ENCODE results near the gene TSNAX. TPM values are rescaled to one million over a fixed set of nuclear protein-coding genes. Genes with fewer than 3 reads are reported as not detected.
A peak's percentile ranks its signal among the peaks of the same experiment; 100 is the strongest.

TSNAX gene
- total and polyA plus RNA-seq, 9 of the 15 experiments (the other 6 are each of a cell fraction or from before 2014, with no cell fraction given), result 33.8 to 102 (median 61.2) TPM

DNA sequence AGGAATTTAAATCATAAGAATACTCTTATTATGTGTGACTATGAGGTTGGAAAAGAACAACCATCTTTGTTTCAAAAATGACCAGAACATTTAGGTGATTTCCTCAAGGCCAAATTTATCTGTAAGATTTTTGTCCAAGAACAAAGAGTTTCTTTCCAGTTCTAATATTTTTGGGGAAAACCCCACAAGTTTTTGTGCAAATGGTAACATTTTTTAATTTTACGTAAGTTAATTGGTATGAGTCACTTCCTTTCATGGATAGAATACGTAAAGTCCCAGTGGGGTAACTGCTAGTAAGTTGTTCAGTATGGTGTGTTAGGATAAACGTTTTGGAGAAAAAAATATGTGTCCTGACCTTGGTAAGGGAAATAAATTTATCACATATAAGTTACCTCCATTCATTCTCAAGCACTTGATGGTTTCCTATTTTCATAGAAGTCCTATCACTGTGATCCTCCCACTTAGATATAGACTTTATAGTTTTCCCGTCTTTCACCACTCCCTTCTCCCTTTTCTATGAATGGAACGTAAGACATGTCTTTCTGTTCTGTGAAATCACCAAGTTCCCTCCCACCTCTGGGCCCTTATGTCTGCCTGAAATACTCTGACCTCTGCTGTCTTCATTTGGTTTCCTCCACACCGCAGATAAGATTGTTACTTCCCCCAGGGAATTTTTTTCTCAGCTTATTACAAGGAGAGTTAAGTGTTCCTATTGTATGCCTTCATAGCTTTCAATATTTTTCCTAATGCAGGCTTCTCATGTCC is 34.9 kb upstream of the TSNAX start:
- no TSS peak for BruUV-seq (replicated peaks)
- H3K9me3 ChIP-seq (replicated peaks; ENCODE audit: control insufficient read depth, insufficient read depth, low read depth, low read length), result 0 out of 2 replicates have a peak, but pooled peaks cover 3% of the 10 kb centered on the region
- TF ChIP-seq, protein P1, sequence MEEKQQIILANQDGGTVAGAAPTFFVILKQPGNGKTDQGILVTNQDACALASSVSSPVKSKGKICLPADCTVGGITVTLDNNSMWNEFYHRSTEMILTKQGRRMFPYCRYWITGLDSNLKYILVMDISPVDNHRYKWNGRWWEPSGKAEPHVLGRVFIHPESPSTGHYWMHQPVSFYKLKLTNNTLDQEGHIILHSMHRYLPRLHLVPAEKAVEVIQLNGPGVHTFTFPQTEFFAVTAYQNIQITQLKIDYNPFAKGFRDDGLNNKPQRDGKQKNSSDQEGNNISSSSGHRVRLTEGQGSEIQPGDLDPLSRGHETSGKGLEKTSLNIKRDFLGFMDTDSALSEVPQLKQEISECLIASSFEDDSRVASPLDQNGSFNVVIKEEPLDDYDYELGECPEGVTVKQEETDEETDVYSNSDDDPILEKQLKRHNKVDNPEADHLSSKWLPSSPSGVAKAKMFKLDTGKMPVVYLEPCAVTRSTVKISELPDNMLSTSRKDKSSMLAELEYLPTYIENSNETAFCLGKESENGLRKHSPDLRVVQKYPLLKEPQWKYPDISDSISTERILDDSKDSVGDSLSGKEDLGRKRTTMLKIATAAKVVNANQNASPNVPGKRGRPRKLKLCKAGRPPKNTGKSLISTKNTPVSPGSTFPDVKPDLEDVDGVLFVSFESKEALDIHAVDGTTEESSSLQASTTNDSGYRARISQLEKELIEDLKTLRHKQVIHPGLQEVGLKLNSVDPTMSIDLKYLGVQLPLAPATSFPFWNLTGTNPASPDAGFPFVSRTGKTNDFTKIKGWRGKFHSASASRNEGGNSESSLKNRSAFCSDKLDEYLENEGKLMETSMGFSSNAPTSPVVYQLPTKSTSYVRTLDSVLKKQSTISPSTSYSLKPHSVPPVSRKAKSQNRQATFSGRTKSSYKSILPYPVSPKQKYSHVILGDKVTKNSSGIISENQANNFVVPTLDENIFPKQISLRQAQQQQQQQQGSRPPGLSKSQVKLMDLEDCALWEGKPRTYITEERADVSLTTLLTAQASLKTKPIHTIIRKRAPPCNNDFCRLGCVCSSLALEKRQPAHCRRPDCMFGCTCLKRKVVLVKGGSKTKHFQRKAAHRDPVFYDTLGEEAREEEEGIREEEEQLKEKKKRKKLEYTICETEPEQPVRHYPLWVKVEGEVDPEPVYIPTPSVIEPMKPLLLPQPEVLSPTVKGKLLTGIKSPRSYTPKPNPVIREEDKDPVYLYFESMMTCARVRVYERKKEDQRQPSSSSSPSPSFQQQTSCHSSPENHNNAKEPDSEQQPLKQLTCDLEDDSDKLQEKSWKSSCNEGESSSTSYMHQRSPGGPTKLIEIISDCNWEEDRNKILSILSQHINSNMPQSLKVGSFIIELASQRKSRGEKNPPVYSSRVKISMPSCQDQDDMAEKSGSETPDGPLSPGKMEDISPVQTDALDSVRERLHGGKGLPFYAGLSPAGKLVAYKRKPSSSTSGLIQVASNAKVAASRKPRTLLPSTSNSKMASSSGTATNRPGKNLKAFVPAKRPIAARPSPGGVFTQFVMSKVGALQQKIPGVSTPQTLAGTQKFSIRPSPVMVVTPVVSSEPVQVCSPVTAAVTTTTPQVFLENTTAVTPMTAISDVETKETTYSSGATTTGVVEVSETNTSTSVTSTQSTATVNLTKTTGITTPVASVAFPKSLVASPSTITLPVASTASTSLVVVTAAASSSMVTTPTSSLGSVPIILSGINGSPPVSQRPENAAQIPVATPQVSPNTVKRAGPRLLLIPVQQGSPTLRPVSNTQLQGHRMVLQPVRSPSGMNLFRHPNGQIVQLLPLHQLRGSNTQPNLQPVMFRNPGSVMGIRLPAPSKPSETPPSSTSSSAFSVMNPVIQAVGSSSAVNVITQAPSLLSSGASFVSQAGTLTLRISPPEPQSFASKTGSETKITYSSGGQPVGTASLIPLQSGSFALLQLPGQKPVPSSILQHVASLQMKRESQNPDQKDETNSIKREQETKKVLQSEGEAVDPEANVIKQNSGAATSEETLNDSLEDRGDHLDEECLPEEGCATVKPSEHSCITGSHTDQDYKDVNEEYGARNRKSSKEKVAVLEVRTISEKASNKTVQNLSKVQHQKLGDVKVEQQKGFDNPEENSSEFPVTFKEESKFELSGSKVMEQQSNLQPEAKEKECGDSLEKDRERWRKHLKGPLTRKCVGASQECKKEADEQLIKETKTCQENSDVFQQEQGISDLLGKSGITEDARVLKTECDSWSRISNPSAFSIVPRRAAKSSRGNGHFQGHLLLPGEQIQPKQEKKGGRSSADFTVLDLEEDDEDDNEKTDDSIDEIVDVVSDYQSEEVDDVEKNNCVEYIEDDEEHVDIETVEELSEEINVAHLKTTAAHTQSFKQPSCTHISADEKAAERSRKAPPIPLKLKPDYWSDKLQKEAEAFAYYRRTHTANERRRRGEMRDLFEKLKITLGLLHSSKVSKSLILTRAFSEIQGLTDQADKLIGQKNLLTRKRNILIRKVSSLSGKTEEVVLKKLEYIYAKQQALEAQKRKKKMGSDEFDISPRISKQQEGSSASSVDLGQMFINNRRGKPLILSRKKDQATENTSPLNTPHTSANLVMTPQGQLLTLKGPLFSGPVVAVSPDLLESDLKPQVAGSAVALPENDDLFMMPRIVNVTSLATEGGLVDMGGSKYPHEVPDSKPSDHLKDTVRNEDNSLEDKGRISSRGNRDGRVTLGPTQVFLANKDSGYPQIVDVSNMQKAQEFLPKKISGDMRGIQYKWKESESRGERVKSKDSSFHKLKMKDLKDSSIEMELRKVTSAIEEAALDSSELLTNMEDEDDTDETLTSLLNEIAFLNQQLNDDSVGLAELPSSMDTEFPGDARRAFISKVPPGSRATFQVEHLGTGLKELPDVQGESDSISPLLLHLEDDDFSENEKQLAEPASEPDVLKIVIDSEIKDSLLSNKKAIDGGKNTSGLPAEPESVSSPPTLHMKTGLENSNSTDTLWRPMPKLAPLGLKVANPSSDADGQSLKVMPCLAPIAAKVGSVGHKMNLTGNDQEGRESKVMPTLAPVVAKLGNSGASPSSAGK (IDR thresholded peaks at IDR 0.05), result 0 out of 2 replicates have a peak, but pooled peaks have one; percentile 15
- peak; percentile 89 for TF ChIP-seq PRDM10 (IDR thresholded peaks at IDR 0.05; ENCODE audit: partially characterized antibody)
- peak; percentile 28 to 64 for TF ChIP-seq RAD21 (CRISPR knock-in tag; conservative IDR thresholded peaks at IDR 0.05 in 1 of 2, IDR thresholded peaks at IDR 0.05 in 1 of 2)

More for the DNA sequence above, 34.9 kb upstream of the TSNAX start:
- peak in 2 of 4 experiments; percentile 37 to 68 for DNase-seq (ENCODE audit: extremely low read depth in 1 of 4, low spot score in 3 of 4)
- no peak for FAIRE-seq
- no peaks in the 10 kb centered on the region for H4K20me1 ChIP-seq (replicated peaks; ENCODE audit: control insufficient read depth, insufficient read depth, low read length)
- CTCF ChIA-PET (ENCODE audit: low intra/inter-chr PET ratio), result no interaction called here
- H3K4me3 ChIP-seq, result no peak overlapping the region
- no peaks in the 10 kb centered on the region for H3K9me1 ChIP-seq (ENCODE audit: control insufficient read depth, insufficient read depth, low read length)
- H3K9ac ChIP-seq (ENCODE audit: insufficient read depth in 1 of 2, low read depth in 2 of 2, low read length in 2 of 2), result no peak overlapping the region
- H2AFZ ChIP-seq (ENCODE audit: low read depth, low read length), result peak overlapping the region; percentile 80
- H3K4me1 ChIP-seq (replicated peaks in 1 of 2; ENCODE audit: control insufficient read depth in 2 of 2, insufficient read depth in 2 of 2, low read length in 2 of 2), result 0 out of 5 replicates have a peak, but pooled peaks cover 0 to 2% of the 10 kb centered on the region in 2 experiments
- no peaks in the 10 kb centered on the region for H3K79me2 ChIP-seq (ENCODE audit: control insufficient read depth, insufficient read depth, low read length)
- in situ Hi-C loops (cut with MboI) (no loop called here), intact Hi-C loops (cut with micrococcal nuclease) (loop anchor here (5.0 kb wide), 2 partner anchors 71 to 136 kb away; partner anchors contain the start of gene EGLN1)
- 15% methylated on average over 6 of the region's 6 CpGs for WGBS (ENCODE audit: insufficient coverage, low coverage, missing lambda C conversion rate)
- POLR2A ChIA-PET, result interaction anchor here (1.0 kb wide), 1 partner anchor 10 kb away, joined by 3 read pairs; no protein-coding TSS in a partner anchor
- 0 out of 2 replicates have a peak overlapping the region, but pooled peaks have one; percentile 33 for H3K4me2 ChIP-seq (ENCODE audit: insufficient read depth, low read length)
- no peaks in the 10 kb centered on the region for H3K36me3 ChIP-seq (ENCODE audit: control insufficient read depth, insufficient read depth, low read length)
- peak; percentile 83 for ATAC-seq
- no peak overlapping the region for H3K27ac ChIP-seq (ENCODE audit: extremely low read depth, low read depth, low read length)
- no peaks in the 10 kb centered on the region for H3K27me3 ChIP-seq (ENCODE audit: control insufficient read depth in 2 of 2, insufficient read depth in 2 of 2, low read length in 2 of 2)
